RWPE2 (cell line): Measurements from ENCODE around the gene NAALADL2.
"Not testable (repeated sequence)": the region's sequence is repeated elsewhere in the genome, so short reads cannot be mapped to it uniquely, and the experiment has no call there.

Experiments
- ATAC-seq: fragments of 200-7000 bp; cut with Tn5 transposase; 3 replicates; pipeline ENCODE4 v1.9.1; 2021; ENCODE audit warnings: low read depth
- DNase-seq: peaks from one replicate; pipeline ENCODE4 v3.0.0-alpha.2; 2020; ENCODE audit warnings: low spot score
- H3K27ac ChIP-seq: fragments of 450-650 bp; 2 replicates; pipeline ENCODE4 v1.5.1; 2017; ENCODE audit warnings: mild to moderate bottlenecking; ENCODE audit not compliant: poor library complexity, severe bottlenecking
- H3K27me3 ChIP-seq: fragments of 250-450 bp; sonication (Bioruptor Pico); 2 replicates; pipeline ENCODE4 v1.5.1; 2021; ENCODE audit warnings: mild to moderate bottlenecking, moderate library complexity; ENCODE audit not compliant: insufficient read depth, poor library complexity, severe bottlenecking
- H3K36me3 ChIP-seq: fragments of 250-450 bp; sonication (Bioruptor Pico); 2 replicates; pipeline ENCODE4 v1.5.1; 2020; ENCODE audit warnings: low read depth, mild to moderate bottlenecking, moderate library complexity
- H3K4me1 ChIP-seq: fragments of 250-450 bp; sonication (Bioruptor Pico); 2 replicates; pipeline ENCODE4 v1.5.1; 2021; ENCODE audit warnings: mild to moderate bottlenecking, moderate library complexity; ENCODE audit not compliant: insufficient read depth, poor library complexity, severe bottlenecking
- H3K4me3 ChIP-seq: fragments of 250-450 bp; sonication (Bioruptor Pico); 2 replicates; pipeline ENCODE4 v1.5.1; 2021; ENCODE audit warnings: mild to moderate bottlenecking, moderate library complexity; ENCODE audit not compliant: severe bottlenecking
- H3K9me3 ChIP-seq: fragments of 250-450 bp; sonication (Bioruptor Pico); 2 replicates; pipeline ENCODE4 v1.5.1; 2021; ENCODE audit warnings: mild to moderate bottlenecking, moderate library complexity; ENCODE audit not compliant: severe bottlenecking
- TF ChIP-seq, protein P1 (sequence below): fragments of 450-650 bp; IDR thresholded peaks from one replicate; pipeline ENCODE4 v1.5.1; 2017; ENCODE audit warnings: mild to moderate bottlenecking, moderate library complexity; ENCODE audit not compliant: poor library complexity, severe bottlenecking

The NAALADL2 gene

GRCh38 chr3:175267121-175267531 lies 408.0 kb downstream of the NAALADL2 start:
- TF ChIP-seq, protein P1, sequence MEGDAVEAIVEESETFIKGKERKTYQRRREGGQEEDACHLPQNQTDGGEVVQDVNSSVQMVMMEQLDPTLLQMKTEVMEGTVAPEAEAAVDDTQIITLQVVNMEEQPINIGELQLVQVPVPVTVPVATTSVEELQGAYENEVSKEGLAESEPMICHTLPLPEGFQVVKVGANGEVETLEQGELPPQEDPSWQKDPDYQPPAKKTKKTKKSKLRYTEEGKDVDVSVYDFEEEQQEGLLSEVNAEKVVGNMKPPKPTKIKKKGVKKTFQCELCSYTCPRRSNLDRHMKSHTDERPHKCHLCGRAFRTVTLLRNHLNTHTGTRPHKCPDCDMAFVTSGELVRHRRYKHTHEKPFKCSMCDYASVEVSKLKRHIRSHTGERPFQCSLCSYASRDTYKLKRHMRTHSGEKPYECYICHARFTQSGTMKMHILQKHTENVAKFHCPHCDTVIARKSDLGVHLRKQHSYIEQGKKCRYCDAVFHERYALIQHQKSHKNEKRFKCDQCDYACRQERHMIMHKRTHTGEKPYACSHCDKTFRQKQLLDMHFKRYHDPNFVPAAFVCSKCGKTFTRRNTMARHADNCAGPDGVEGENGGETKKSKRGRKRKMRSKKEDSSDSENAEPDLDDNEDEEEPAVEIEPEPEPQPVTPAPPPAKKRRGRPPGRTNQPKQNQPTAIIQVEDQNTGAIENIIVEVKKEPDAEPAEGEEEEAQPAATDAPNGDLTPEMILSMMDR: no peak
- no peak for DNase-seq
- Histone ChIP-seq H3K27ac (peak overlapping the region; percentile 78), H3K4me3 (no peak overlapping the region), H3K27me3 (no peaks in the 10 kb centered on the region), H3K4me1 (peaks cover 28% of the 10 kb centered on the region), H3K9me3 (no peaks in the 10 kb centered on the region), H3K36me3 (no peaks in the 10 kb centered on the region)
- ATAC-seq: peak; percentile 68

DNA sequence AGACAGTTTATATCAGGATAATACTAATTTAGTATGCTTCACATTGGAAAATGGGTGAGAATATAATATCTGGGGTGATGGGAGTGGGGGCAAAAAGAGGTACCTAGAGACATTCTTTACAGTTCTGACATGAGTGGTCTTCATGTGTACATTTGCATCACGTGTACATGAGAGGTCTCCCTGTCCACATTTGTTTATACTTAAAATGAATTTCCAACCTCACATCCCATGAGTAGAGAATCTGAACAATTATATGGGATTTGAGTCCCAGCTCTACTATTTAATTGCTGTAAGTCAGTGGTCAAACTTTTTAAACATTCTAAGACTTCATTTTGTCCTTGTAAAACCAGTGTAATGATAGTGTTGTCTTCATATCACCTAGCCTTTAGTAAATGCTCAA lies 408.4 kb downstream of the NAALADL2 start:
- TF ChIP-seq, protein P1: no peak
- DNase-seq (no peak), ATAC-seq (no peak)
- Histone ChIP-seq H3K9me3 (no peaks in the 10 kb centered on the region), H3K4me3 (no peak overlapping the region), H3K27ac (peak overlapping the region; percentile 78), H3K27me3 (no peaks in the 10 kb centered on the region), H3K4me1 (peaks cover 28% of the 10 kb centered on the region), H3K36me3 (no peaks in the 10 kb centered on the region)

GRCh38 chr3:175269394-175269793 lies 410.3 kb downstream of the NAALADL2 start:
- peak overlapping the region; percentile 20 for H3K27ac ChIP-seq
- no peaks in the 10 kb centered on the region for H3K27me3 ChIP-seq
- no peak for DNase-seq
- H3K9me3 ChIP-seq: no peaks in the 10 kb centered on the region
- H3K36me3 ChIP-seq: no peaks in the 10 kb centered on the region
- H3K4me3 ChIP-seq: no peak overlapping the region
- no peak for ATAC-seq
- TF ChIP-seq, protein P1: no peak
- H3K4me1 ChIP-seq: peaks cover 28% of the 10 kb centered on the region

DNA sequence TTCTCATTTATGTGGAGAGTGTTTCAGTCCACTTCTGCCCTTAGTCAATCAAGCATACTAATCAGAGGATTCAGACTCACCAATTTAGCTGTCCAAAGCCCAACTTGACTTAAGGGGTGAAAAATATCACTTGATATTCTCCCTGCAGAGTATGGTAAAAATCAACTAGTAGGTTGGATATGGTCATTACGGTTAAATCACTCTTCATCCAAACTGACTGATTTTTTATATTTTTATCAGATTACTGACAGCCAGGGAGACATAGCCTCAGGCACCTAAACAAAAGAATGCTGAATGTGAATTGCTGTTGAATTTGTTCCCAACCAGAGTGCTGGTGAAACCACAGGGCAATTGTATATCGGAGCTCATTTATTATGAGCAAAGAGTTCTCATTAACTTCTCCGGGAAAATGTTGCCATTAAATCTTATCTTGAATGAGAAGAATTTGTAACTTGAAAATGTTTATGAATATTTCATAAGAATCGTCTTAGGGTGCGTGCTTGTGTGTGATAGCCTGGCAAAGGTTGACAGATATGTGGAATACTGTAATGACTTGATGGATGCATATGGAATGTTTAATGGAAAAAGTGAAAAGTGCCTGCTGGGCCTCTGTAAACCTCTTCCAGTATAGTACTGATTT lies 411.2 kb downstream of the NAALADL2 start:
- peaks cover 25% of the 10 kb centered on the region for H3K4me1 ChIP-seq
- DNase-seq (no peak), ATAC-seq (peak; percentile 59)
- H3K9me3 ChIP-seq: no peaks in the 10 kb centered on the region
- TF ChIP-seq, protein P1: no peak
- H3K27me3 ChIP-seq: no peaks in the 10 kb centered on the region
- H3K4me3 ChIP-seq: no peak overlapping the region
- no peaks in the 10 kb centered on the region for H3K36me3 ChIP-seq
- peak overlapping the region; percentile 20 for H3K27ac ChIP-seq

- no peak for DNase-seq
- TF ChIP-seq, protein P1: no peak
These were observed 411.7 kb downstream of the NAALADL2 start for GRCh38 chr3:175270866-175271265.

DNA sequence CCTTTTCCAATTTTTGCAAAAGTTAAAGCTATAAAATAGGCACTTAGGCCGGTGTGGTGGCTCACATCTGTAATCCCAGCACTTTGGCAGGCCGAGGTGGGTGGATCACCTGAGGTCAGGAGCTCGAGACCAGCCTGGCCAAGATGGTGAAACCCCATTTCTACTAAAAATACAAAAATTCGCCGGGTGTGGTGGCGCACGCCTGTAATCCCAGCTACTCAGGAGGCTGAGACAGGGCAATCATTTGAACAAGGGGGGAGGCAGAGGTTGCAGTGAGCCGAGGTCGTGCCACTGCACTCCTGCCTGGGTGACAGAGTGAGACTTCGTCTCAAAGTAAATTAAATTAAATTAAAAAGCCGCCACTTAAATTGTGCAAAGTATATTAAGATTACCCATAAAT lies 412.3 kb downstream of the NAALADL2 start:
- not testable (repeated sequence) for H3K27ac ChIP-seq, H3K9me3 ChIP-seq, ATAC-seq, DNase-seq, H3K4me3 ChIP-seq, H3K27me3 ChIP-seq, H3K36me3 ChIP-seq
- H3K4me1 ChIP-seq: peaks cover 13% of the 10 kb centered on the region

More at GRCh38 chr3:175270866-175271265, 411.7 kb downstream of the NAALADL2 start:
- Histone ChIP-seq H3K4me3 (no peak overlapping the region), H3K9me3 (no peaks in the 10 kb centered on the region), H3K36me3 (no peaks in the 10 kb centered on the region), H3K27me3 (no peaks in the 10 kb centered on the region), H3K4me1 (peaks cover 19% of the 10 kb centered on the region), H3K27ac (peak overlapping the region; percentile 20)
- no peak for ATAC-seq
